Activated T-helper 2 cell treated with anti-CD3 and anti-CD28 coated beads, Interferon-gamma antibody, Interleukin-2, Interleukin-4, amounts not matched to agents 10 μg/mL and 5 μg/mL and 100 μg/mL, durations not matched to agents 14 hours and 24 hours and 36 hours (primary cell): Measurements from ENCODE around the gene LEF1. TPM values are rescaled to one million over a fixed set of nuclear protein-coding genes. Genes with fewer than 3 reads are reported as not detected.
A peak's percentile ranks its signal among the peaks of the same experiment; 100 is the strongest.

Source experiments
- DNase-seq: peaks from one replicate; pipeline ENCODE4 v3.0.0; 2021; ENCODE audit warnings: low spot score
- H3K27ac Mint-ChIP-seq: one replicate; pipeline ENCODE4 v1.8.0; 2021; ENCODE audit warnings: mixed read lengths
- H3K27me3 Mint-ChIP-seq: one replicate; pipeline ENCODE4 v1.8.0; 2021; ENCODE audit warnings: low read depth, mixed read lengths
- H3K36me3 Mint-ChIP-seq: one replicate; pipeline ENCODE4 v1.8.0; 2021; ENCODE audit warnings: low read depth, mixed read lengths
- H3K4me1 Mint-ChIP-seq: one replicate; pipeline ENCODE4 v1.8.0; 2021; ENCODE audit warnings: low read depth, mixed read lengths
- H3K4me3 Mint-ChIP-seq: one replicate; pipeline ENCODE4 v1.8.0; 2021; ENCODE audit warnings: low read depth, mild to moderate bottlenecking, moderate library complexity, mixed read lengths
- H3K9me3 Mint-ChIP-seq: one replicate; pipeline ENCODE4 v1.8.0; 2021; ENCODE audit warnings: mixed read lengths
- intact Hi-C: fragments of 100-400 bp; cut with micrococcal nuclease; formaldehyde crosslinking; loops from one replicate; pipeline ENCODE4 v1.15.1; 2023
- total RNA-seq: library from RNA; stranded (reverse); gene quantifications from 2 replicates; pipeline ENCODE4 v1.2.3, GENCODE V29; 2022

The LEF1 gene
- total RNA-seq = 74.0 and 77.0 TPM in 2 replicates

DNA sequence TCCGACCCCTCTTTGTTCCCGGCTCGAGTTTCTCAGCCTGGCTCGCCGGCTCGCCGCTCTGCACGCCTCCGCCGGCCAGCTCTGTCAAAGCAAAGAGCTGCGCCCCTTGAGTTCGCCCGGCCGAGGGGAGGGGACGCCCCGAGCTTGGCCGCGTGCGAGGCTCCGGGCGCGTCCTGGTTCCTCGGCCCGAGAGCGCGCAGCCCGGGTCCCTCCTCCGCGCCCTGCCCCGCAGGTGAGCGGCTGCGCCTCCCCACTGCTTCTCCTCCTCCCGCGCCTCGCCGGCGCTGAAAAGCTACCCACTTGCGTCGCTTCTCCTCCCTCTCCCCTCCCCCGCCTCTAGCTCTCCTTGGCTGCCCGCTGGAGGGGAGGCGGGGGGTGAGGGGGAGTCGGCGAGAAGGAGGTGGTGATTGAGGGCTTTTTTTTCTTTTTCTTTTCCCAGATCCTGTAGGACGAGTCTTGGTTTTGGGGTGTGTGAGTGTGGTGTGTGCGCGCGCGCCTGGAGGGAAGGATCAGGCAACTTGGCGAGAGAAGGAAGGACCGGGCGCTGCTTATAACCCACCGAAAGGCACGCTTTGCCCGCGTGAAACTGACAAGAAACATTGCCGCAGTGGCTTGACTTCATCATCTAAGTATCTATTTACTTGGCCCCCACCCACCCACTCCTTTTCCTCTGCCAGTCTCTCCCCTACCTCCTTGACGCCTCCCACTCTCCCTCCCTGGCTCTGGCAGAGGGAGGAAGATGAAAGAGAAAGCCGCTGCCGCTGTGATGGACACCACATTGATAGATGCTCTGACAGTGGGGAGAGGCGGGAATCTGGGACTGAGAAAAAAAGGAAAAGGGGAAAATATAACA, at the start of gene LEF1:
Gene LEF1, minus strand, starts transcription at position 262 of the 853 bp plus-strand sequence. CDS start 1,165 bp downstream, outside the sequence.
- DNase-seq = peak; percentile 60
- intact Hi-C loops = loop anchor here (5.0 kb wide), 1 partner anchor 453 kb away; the partner anchor contains the start of gene RPL34
- H3K36me3 Mint-ChIP-seq = peaks cover 11% of the 10 kb centered on the region
- peaks cover 45% of the 10 kb centered on the region for H3K4me1 Mint-ChIP-seq
- H3K27ac Mint-ChIP-seq = peak within 1 kb of the TSS; percentile 86
- no peaks in the 10 kb centered on the region for H3K9me3 Mint-ChIP-seq
- peak within 1 kb of the TSS; percentile 85 for H3K4me3 Mint-ChIP-seq
- H3K27me3 Mint-ChIP-seq = peaks cover 22% of the 10 kb centered on the region

DNA sequence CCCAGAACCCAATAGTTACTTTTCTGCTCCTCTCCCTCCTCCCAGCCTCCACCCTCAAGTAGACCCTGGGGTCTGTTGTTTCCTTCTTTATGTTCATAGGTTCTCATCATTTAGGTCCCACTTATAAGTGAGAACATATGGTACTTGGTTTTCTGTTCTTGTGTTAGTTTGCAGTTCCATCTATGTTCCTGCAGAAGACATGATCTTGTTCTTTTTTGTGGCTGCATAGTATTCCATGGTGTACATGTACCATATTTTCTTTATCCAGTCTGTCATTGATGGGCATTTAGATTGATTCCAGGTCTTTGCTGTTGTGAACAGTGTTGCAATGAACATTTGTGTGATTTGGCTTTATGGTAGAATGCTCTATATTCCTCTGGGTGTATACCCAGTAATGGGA, 47.8 kb upstream of the LEF1 start:
- Mint-ChIP-seq H3K4me1 (no peaks in the 10 kb centered on the region), H3K27me3 (no peaks in the 10 kb centered on the region), H3K9me3 (peaks cover 6% of the 10 kb centered on the region), H3K36me3 (no peaks in the 10 kb centered on the region), H3K4me3 (no peak overlapping the region), H3K27ac (no peak overlapping the region)
- intact Hi-C loops = no loop called here
- DNase-seq = no peak

DNA sequence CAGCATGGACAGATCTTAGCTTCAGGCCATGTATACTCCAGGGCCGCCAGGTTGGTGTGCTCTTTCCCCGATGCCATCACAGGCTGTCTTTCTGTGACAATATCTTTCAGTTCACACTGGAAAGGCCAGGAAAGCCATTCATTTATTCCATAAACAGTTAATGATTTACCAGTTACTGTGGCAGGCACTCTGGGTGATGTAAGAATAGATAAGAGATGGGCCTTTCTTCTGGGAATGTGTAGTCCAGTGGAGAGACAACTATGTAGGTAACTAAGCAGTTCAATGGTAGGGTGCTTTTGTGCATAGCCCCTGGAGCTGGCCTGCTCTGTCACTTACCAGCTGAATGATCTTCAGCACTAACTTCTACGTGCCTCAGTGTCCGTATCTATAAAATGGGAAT, 46.3 kb upstream of the LEF1 start:
- no peaks in the 10 kb centered on the region for H3K36me3 Mint-ChIP-seq
- peaks cover 6% of the 10 kb centered on the region for H3K4me1 Mint-ChIP-seq
- intact Hi-C loops = no loop called here
- peaks cover 6% of the 10 kb centered on the region for H3K9me3 Mint-ChIP-seq
- no peak for DNase-seq
- no peak overlapping the region for H3K4me3 Mint-ChIP-seq
- H3K27ac Mint-ChIP-seq = no peak overlapping the region
- no peaks in the 10 kb centered on the region for H3K27me3 Mint-ChIP-seq

DNA sequence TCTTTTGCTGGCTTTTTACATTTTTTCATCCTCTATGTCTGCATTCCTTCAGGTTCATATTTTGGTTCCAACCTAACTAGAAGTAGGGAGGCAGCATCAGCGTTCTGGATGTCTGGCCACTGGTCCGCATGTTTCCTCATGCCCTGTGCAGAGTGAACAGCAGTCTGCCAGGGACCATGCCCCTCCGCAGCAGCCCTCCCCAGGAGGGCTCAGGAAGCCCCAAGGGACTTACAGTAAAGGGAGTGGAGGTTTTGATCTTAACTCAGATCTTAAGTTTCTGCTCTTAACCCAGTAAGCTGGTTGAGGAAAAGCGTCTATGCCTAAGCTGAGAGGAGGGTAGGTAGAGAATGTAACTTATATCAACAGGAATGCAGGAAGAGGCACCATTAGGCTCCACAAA, 45.0 kb upstream of the LEF1 start:
- H3K4me3 Mint-ChIP-seq = no peak overlapping the region
- no peaks in the 10 kb centered on the region for H3K27me3 Mint-ChIP-seq
- DNase-seq = no peak
- no peak overlapping the region for H3K27ac Mint-ChIP-seq
- H3K4me1 Mint-ChIP-seq = peaks cover 6% of the 10 kb centered on the region
- no peaks in the 10 kb centered on the region for H3K36me3 Mint-ChIP-seq
- intact Hi-C loops = no loop called here
- H3K9me3 Mint-ChIP-seq = peaks cover 6% of the 10 kb centered on the region

DNA sequence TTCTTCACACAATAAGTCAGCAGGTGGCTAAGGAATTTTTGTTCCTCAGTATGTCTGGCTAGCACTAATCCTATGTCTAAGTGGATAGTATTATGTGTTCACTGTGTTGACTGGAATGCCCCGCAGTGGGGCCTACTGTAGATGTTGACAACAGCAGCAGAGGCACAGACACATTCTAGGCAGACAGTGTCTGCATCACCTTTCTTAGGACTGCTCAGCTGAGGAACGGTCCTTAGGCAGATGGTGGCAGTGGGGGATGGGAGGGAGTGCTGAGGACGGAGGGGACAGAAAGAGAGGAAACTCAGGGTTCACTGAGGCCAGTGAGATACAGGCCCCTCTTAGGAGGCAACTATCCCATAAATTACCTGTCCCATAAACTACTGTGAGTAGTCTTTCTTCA, 44.6 kb upstream of the LEF1 start:
- peaks cover 6% of the 10 kb centered on the region for H3K4me1 Mint-ChIP-seq
- no peaks in the 10 kb centered on the region for H3K36me3 Mint-ChIP-seq
- DNase-seq = no peak
- intact Hi-C loops = no loop called here
- no peak overlapping the region for H3K27ac Mint-ChIP-seq
- H3K27me3 Mint-ChIP-seq = no peaks in the 10 kb centered on the region
- no peak overlapping the region for H3K4me3 Mint-ChIP-seq
- peaks cover 6% of the 10 kb centered on the region for H3K9me3 Mint-ChIP-seq

DNA sequence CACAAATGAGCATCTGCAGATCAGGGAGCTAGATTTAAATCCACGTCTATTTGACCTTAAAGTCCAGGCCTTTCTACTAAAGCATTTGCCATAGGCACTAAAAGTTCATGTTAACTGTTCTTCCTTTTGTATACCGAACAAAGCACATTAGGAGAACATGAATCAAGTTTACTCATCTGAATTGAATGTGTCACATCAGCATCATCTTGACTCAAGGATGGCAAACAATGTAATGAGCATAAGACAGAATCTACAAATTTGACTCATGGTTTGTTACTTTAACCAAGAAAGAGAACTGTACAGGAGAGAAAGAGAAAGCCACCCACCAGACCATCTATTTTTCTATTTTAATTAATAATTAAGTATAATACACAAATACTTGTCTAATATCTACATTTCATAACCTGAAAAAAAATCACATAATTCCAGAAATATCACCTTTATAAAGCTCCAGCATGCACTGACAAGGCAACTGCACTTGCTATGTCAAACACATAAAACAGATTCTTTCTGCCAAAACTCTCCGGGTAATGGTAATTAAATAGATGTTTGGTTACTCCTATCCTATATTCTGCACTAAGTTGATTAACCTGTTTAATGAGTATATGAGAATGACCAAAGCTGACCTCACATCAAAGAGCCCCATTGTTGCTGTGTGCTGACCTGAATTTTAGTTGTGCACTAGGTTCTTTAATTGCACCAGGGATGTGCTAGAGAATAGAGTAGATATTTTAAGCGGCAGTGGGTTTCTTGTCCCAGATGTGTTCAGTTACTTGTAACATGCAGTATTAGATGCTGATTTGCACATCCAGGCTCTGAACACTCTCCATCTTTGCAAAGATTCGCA, 42.5 kb upstream of the LEF1 start:
- Mint-ChIP-seq H3K4me1 (peaks cover 6% of the 10 kb centered on the region), H3K4me3 (no peak overlapping the region), H3K27me3 (no peaks in the 10 kb centered on the region), H3K36me3 (no peaks in the 10 kb centered on the region), H3K9me3 (no peaks in the 10 kb centered on the region), H3K27ac (no peak overlapping the region)
- intact Hi-C loops = no loop called here
- no peak for DNase-seq

DNA sequence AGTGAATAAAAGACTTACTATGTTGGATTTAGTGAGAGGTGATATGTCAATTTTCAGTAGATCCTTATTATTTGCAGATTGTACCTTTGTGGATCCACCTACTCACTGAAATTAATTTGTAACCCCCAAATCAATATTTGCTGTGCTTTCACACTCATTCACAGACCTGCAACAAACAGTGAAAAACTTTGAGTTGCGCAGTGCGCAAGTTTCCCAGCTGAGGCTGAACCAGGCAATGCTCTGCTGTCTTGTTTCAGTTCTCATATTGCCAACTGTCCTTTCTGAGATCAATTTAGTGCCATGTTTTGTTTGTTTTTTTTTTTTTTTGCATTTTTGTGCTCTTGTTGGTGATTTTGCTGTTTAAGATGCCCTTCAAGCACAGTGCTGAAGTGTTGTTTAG, 40.8 kb upstream of the LEF1 start:
- H3K36me3 Mint-ChIP-seq = no peaks in the 10 kb centered on the region
- H3K27ac Mint-ChIP-seq = no peak overlapping the region
- intact Hi-C loops = no loop called here
- H3K9me3 Mint-ChIP-seq = no peaks in the 10 kb centered on the region
- H3K4me1 Mint-ChIP-seq = peaks cover 11% of the 10 kb centered on the region
- DNase-seq = no peak
- no peak overlapping the region for H3K4me3 Mint-ChIP-seq
- no peaks in the 10 kb centered on the region for H3K27me3 Mint-ChIP-seq

DNA sequence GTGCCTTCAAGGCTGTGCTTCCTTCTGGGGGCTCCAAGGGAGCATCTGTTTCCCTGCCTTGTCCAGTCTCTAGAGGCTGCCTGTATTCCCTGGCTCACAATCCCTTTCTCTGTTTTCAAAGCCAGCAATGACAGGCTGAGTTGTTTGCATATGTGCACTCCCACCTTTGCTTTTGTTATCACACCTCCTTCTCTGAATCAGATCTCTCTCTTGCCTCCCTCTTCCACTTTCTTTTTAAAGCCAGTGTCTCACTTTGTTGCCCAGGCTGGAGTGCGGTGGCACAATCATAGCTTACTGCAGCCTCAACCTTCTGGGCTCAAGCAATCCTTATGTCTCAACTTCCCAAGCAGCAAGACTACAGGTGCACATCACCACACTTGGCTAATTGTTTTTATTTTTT, 37.1 kb upstream of the LEF1 start:
- H3K36me3 Mint-ChIP-seq = no peaks in the 10 kb centered on the region
- H3K4me1 Mint-ChIP-seq = peaks cover 17% of the 10 kb centered on the region
- H3K9me3 Mint-ChIP-seq = no peaks in the 10 kb centered on the region
- no peak overlapping the region for H3K27ac Mint-ChIP-seq
- no peaks in the 10 kb centered on the region for H3K27me3 Mint-ChIP-seq
- no peak overlapping the region for H3K4me3 Mint-ChIP-seq
- intact Hi-C loops = no loop called here
- no peak for DNase-seq

DNA sequence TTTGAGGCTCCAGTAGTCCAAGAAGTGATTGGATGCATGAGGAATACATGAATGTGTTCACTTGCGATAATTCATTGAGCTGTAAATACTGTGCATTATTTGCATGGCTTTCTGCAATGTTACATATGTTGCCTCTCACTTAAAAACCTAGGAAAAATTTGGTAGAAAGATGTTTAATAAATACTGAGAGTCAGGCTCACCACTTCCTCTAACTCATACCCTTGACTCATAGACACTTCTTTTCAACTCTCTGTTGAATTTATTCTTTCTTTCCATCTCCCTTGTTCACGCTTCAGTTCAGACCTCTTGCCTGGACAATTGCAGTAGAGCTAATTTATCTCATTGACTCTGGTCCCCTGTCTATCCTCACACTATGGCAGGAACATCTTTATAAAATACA, 35.8 kb upstream of the LEF1 start:
- peak overlapping the region; percentile 10 for H3K27ac Mint-ChIP-seq
- H3K4me3 Mint-ChIP-seq = no peak overlapping the region

DNA sequence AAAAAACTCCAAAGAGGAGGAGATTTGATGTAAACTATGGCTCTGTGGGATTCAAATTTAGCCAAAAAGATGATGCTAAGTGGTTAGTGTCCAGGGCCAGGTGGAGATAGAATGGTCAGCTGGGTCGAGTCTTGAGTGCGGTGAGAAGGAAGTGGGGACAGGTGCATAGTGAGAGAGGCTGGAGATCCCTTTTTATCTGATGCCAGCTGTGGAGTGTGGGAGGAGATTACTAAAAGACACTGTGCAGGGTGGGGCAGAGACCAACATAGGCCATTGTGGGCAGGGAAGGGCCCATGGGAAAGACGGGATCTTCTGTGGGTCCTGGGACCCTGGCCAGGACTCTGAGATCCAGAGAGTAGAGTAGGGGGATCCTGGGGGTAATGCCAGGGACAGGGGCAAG, 34.6 kb upstream of the LEF1 start:
- no peaks in the 10 kb centered on the region for H3K36me3 Mint-ChIP-seq
- intact Hi-C loops = no loop called here
- H3K4me3 Mint-ChIP-seq = no peak overlapping the region
- H3K9me3 Mint-ChIP-seq = no peaks in the 10 kb centered on the region
- no peak overlapping the region for H3K27ac Mint-ChIP-seq
- H3K27me3 Mint-ChIP-seq = no peaks in the 10 kb centered on the region
- no peak for DNase-seq
- H3K4me1 Mint-ChIP-seq = peaks cover 17% of the 10 kb centered on the region

More for the DNA sequence above, 35.8 kb upstream of the LEF1 start:
- Mint-ChIP-seq H3K9me3 (no peaks in the 10 kb centered on the region), H3K36me3 (no peaks in the 10 kb centered on the region), H3K27me3 (no peaks in the 10 kb centered on the region), H3K4me1 (peaks cover 17% of the 10 kb centered on the region)
- no peak for DNase-seq
- intact Hi-C loops = no loop called here

DNA sequence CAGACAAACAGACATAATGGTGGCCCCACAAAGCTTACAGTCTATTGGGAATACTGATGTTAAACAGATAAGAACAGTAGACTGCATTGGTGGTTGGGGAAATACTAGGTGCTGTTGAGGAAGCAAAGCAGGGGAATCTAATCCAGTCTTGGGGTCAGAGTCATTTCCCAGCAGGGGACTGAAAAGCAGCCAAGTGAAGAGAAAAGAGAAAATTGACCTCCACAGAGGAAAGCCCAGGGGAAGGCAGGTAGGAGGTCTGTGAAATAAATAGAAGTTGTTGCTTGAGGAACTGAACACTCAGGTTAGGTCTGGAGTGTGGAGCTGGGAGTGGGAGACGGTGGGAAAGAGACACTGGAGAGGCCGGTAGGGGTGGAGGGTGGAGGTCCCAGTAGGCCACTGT, 33.0 kb upstream of the LEF1 start:
- H3K4me1 Mint-ChIP-seq = peaks cover 17% of the 10 kb centered on the region
- intact Hi-C loops = no loop called here
- no peaks in the 10 kb centered on the region for H3K9me3 Mint-ChIP-seq
- no peaks in the 10 kb centered on the region for H3K27me3 Mint-ChIP-seq
- H3K36me3 Mint-ChIP-seq = no peaks in the 10 kb centered on the region
- H3K4me3 Mint-ChIP-seq = no peak overlapping the region
- no peak overlapping the region for H3K27ac Mint-ChIP-seq
- DNase-seq = no peak

DNA sequence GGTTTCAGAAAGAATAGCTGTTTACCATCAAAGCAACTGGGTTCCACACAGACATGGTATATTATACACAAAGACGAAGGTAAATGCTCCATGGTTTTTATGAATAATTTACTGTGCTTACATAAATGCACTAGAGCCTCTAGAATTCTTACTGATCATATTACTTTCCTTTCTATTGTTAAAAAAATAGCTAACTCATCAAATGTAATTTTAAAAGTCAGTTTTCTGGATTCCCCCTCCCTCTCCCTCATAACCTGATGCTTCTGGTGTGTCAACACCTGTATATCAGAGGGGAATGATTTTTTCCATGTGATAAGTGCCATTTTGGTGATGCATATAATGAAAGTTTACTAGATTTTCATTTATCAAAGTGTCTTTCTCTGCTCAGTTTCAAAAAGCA, 31.1 kb upstream of the LEF1 start:
- no peak for DNase-seq
- Mint-ChIP-seq H3K4me1 (peaks cover 16% of the 10 kb centered on the region), H3K27ac (no peak overlapping the region), H3K4me3 (no peak overlapping the region), H3K9me3 (no peaks in the 10 kb centered on the region), H3K27me3 (no peaks in the 10 kb centered on the region), H3K36me3 (no peaks in the 10 kb centered on the region)
- intact Hi-C loops = no loop called here
